T-helper 2 cell (primary cell): ENCODE measurements around the gene DIPK1C.

Experiments
- DNase-seq, 5 experiments: peaks; one replicate each; pipeline versions ENCODE4 v3.0.0 to v3.0.0-alpha.2; 2012 to 2022

Gene DIPK1C

GRCh38 chr18:74450626-74451025, 6.5 kb downstream of the DIPK1C start:
- DNase-seq = no peak

- no peak for DNase-seq
These were observed 9.5 kb downstream of the DIPK1C start for GRCh38 chr18:74447404-74448152.

GRCh38 chr18:74446631-74447403, 10.3 kb downstream of the DIPK1C start:
- no peak for DNase-seq

GRCh38 chr18:74446178-74446577, 10.9 kb downstream of the DIPK1C start:
- no peak for DNase-seq

GRCh38 chr18:74445585-74445984, 11.5 kb downstream of the DIPK1C start:
- DNase-seq = no peak

- DNase-seq = no peak
These were observed 13.0 kb downstream of the DIPK1C start for GRCh38 chr18:74444104-74444503.

GRCh38 chr18:74440808-74441427, 16.2 kb downstream of the DIPK1C start:
- no peak for DNase-seq

- DNase-seq = no peak
These were observed 19.0 kb downstream of the DIPK1C start for GRCh38 chr18:74438091-74438490.

GRCh38 chr18:74436158-74436769, 20.8 kb downstream of the DIPK1C start:
- no peak for DNase-seq

- DNase-seq = no peak
These were observed 21.4 kb downstream of the DIPK1C start for GRCh38 chr18:74435740-74436139.

GRCh38 chr18:74434466-74434865, 22.6 kb downstream of the DIPK1C start:
- no peak for DNase-seq

GRCh38 chr18:74430806-74431571, 26.1 kb downstream of the DIPK1C start:
- no peak for DNase-seq

GRCh38 chr18:74430231-74430630, 26.9 kb downstream of the DIPK1C start:
- no peak for DNase-seq

- no peak for DNase-seq
These were observed 28.0 kb downstream of the DIPK1C start for GRCh38 chr18:74429096-74429495.

GRCh38 chr18:74427442-74428112, 29.5 kb downstream of the DIPK1C start:
- no peak for DNase-seq

- no peak for DNase-seq
These were observed 31.2 kb downstream of the DIPK1C start for GRCh38 chr18:74425876-74426275.

GRCh38 chr18:74425161-74425560, 31.9 kb downstream of the DIPK1C start:
- DNase-seq = peak in 1 of 5 experiments; percentile 9

GRCh38 chr18:74422541-74422940, 34.6 kb downstream of the DIPK1C start:
- DNase-seq = no peak

- DNase-seq = no peak
These were observed 36.2 kb downstream of the DIPK1C start for GRCh38 chr18:74420926-74421325.

GRCh38 chr18:74420481-74420880, 36.6 kb downstream of the DIPK1C start:
- no peak for DNase-seq

- no peak for DNase-seq
These were observed 37.3 kb downstream of the DIPK1C start for GRCh38 chr18:74419761-74420160.

- DNase-seq = no peak
These were observed 39.1 kb downstream of the DIPK1C start for GRCh38 chr18:74418023-74418422.
